ENCODE data around the gene AHI1.

DNA sequence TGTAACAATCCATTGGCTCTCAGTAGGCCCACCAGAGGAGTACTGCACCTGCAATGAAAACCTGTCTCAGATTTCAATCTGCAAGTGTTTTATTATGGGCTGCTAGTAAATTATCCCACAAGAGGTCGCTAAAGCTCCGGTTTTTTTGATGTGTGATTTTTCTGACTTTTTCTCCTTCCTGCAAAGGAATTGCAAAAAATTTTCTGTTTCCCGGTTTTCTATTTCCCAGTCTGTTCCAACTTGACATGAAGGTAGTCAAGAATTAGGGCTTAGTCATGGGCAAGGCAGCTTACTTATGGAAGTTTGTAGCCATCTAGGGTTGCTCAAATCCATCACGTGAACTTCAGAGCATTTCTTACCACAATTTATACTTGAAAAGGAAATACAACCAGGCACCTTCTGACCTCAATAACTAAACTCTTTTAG lies 38.5 kb upstream of the AHI1 start:
- TF ChIP-seq, protein P1, sequence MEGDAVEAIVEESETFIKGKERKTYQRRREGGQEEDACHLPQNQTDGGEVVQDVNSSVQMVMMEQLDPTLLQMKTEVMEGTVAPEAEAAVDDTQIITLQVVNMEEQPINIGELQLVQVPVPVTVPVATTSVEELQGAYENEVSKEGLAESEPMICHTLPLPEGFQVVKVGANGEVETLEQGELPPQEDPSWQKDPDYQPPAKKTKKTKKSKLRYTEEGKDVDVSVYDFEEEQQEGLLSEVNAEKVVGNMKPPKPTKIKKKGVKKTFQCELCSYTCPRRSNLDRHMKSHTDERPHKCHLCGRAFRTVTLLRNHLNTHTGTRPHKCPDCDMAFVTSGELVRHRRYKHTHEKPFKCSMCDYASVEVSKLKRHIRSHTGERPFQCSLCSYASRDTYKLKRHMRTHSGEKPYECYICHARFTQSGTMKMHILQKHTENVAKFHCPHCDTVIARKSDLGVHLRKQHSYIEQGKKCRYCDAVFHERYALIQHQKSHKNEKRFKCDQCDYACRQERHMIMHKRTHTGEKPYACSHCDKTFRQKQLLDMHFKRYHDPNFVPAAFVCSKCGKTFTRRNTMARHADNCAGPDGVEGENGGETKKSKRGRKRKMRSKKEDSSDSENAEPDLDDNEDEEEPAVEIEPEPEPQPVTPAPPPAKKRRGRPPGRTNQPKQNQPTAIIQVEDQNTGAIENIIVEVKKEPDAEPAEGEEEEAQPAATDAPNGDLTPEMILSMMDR (CRISPR knock-in tag; IDR thresholded peaks at IDR 0.05): peak; percentile 65
- TF ChIP-seq HNRNPLL (IDR thresholded peaks at IDR 0.05; ENCODE audit: low read depth, low read length, poor library complexity, severe bottlenecking) (no peak), IRF2 (CRISPR knock-in tag; IDR thresholded peaks at IDR 0.05) (no peak), ZNF20 (CRISPR knock-in tag; IDR thresholded peaks at IDR 0.05) (no peak)
